ENCODE results near the gene MPHOSPH9. TPM values are rescaled to one million over a fixed set of nuclear protein-coding genes. Genes with fewer than 3 reads are reported as not detected.

Gene MPHOSPH9
- total RNA-seq, 1 experiment from 2014 or later = 75.1 TPM

Other genes with a start within 250 kb of the MPHOSPH9 start
- gene PITPNM2, start 82.1 kb downstream of the MPHOSPH9 start, total RNA-seq (2014; rRNA removed; shearing (Covaris generic)) = 1.8 and 3.6 TPM in 2 replicates
- gene MTRFR, start 295 bp upstream of the MPHOSPH9 start, total RNA-seq (2014; rRNA removed; shearing (Covaris generic)) = 14.8 and 20.2 TPM in 2 replicates
- gene CDK2AP1, start 38.7 kb upstream of the MPHOSPH9 start, total RNA-seq (2014; rRNA removed; shearing (Covaris generic)) = 252 and 256 TPM in 2 replicates
- gene SBNO1, start 131.7 kb upstream of the MPHOSPH9 start, total RNA-seq (2014; rRNA removed; shearing (Covaris generic)) = 26.8 and 39.2 TPM in 2 replicates
- 62.4 and 63.7 TPM in 2 replicates for gene KMT5A, start 151.0 kb upstream of the MPHOSPH9 start, total RNA-seq (2014; rRNA removed; shearing (Covaris generic))
- gene RILPL2, start 203.5 kb upstream of the MPHOSPH9 start, total RNA-seq (2014; rRNA removed; shearing (Covaris generic)) = 3.6 and 3.9 TPM in 2 replicates
- gene SNRNP35, start 225.0 kb upstream of the MPHOSPH9 start, total RNA-seq (2014; rRNA removed; shearing (Covaris generic)) = 8.6 and 12.0 TPM in 2 replicates

Measured in A172 (cell line).